Endothelial cell (in vitro differentiated cells): ENCODE data around the gene MAML3. TPM values are rescaled to one million over a fixed set of nuclear protein-coding genes. Genes with fewer than 3 reads are reported as not detected.

Experiments used
- DNase-seq: peaks from one replicate; pipeline ENCODE4 v3.0.0; 2021; ENCODE audit warnings: low spot score
- H3K27ac Mint-ChIP-seq: one replicate; pipeline ENCODE4 v1.8.0; 2021; ENCODE audit warnings: mixed read lengths, inconsistent platforms; ENCODE audit not compliant: unreplicated experiment
- H3K27me3 Mint-ChIP-seq: one replicate; pipeline ENCODE4 v1.8.0; 2021; ENCODE audit warnings: mild to moderate bottlenecking, moderate library complexity, mixed read lengths, inconsistent platforms; ENCODE audit not compliant: unreplicated experiment
- H3K36me3 Mint-ChIP-seq: one replicate; pipeline ENCODE4 v1.8.0; 2021; ENCODE audit warnings: mild to moderate bottlenecking, low read depth, mixed read lengths, inconsistent platforms; ENCODE audit not compliant: unreplicated experiment
- H3K4me1 Mint-ChIP-seq: one replicate; pipeline ENCODE4 v1.8.0; 2021; ENCODE audit warnings: mild to moderate bottlenecking, mixed read lengths, inconsistent platforms; ENCODE audit not compliant: unreplicated experiment
- H3K4me3 Mint-ChIP-seq: one replicate; pipeline ENCODE4 v1.8.0; 2021; ENCODE audit warnings: mild to moderate bottlenecking, mixed read lengths, inconsistent platforms; ENCODE audit not compliant: unreplicated experiment
- H3K9me3 Mint-ChIP-seq: one replicate; pipeline ENCODE4 v1.8.0; 2021; ENCODE audit warnings: mixed read lengths, inconsistent platforms; ENCODE audit not compliant: unreplicated experiment
- total RNA-seq: library from RNA; stranded (reverse); fragmentation: NEBNext Ultra II Directional; extraction: Animal tissue kit (Norgen Biotek cat#: 25700); gene quantifications from one replicate; pipeline ENCODE4 v1.2.1, GENCODE V29; 2021; ENCODE audit not compliant: unreplicated experiment
- TF ChIP-seq, protein P1 (sequence below): fragments of 200-600 bp; sonication (generic); IDR thresholded peaks from one replicate; pipeline ENCODE4 v1.5.0; 2021; ENCODE audit warnings: antibody characterized with exemption; ENCODE audit not compliant: unreplicated experiment

The MAML3 gene
- total RNA-seq, 1 donor from 2014 or later = 31.0 TPM

GRCh38 chr4:139957986-139958738, 195.8 kb downstream of the MAML3 start:
- H3K4me1 Mint-ChIP-seq = peaks cover 20% of the 10 kb centered on the region
- DNase-seq = no peak
- TF ChIP-seq, protein P1, sequence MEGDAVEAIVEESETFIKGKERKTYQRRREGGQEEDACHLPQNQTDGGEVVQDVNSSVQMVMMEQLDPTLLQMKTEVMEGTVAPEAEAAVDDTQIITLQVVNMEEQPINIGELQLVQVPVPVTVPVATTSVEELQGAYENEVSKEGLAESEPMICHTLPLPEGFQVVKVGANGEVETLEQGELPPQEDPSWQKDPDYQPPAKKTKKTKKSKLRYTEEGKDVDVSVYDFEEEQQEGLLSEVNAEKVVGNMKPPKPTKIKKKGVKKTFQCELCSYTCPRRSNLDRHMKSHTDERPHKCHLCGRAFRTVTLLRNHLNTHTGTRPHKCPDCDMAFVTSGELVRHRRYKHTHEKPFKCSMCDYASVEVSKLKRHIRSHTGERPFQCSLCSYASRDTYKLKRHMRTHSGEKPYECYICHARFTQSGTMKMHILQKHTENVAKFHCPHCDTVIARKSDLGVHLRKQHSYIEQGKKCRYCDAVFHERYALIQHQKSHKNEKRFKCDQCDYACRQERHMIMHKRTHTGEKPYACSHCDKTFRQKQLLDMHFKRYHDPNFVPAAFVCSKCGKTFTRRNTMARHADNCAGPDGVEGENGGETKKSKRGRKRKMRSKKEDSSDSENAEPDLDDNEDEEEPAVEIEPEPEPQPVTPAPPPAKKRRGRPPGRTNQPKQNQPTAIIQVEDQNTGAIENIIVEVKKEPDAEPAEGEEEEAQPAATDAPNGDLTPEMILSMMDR = no peak
- peaks cover 2% of the 10 kb centered on the region for H3K27me3 Mint-ChIP-seq
- H3K9me3 Mint-ChIP-seq = no peaks in the 10 kb centered on the region
- no peak overlapping the region for H3K27ac Mint-ChIP-seq
- H3K4me3 Mint-ChIP-seq = no peak overlapping the region
- no peaks in the 10 kb centered on the region for H3K36me3 Mint-ChIP-seq

- no peak overlapping the region for H3K4me3 Mint-ChIP-seq
- no peak overlapping the region for H3K27ac Mint-ChIP-seq
- H3K4me1 Mint-ChIP-seq = peaks cover 20% of the 10 kb centered on the region
- TF ChIP-seq, protein P1 = no peak
- no peaks in the 10 kb centered on the region for H3K36me3 Mint-ChIP-seq
- H3K27me3 Mint-ChIP-seq = peaks cover 2% of the 10 kb centered on the region
- no peaks in the 10 kb centered on the region for H3K9me3 Mint-ChIP-seq
- DNase-seq = no peak
Measured at GRCh38 chr4:139957065-139957464, 196.9 kb downstream of the MAML3 start.

DNA sequence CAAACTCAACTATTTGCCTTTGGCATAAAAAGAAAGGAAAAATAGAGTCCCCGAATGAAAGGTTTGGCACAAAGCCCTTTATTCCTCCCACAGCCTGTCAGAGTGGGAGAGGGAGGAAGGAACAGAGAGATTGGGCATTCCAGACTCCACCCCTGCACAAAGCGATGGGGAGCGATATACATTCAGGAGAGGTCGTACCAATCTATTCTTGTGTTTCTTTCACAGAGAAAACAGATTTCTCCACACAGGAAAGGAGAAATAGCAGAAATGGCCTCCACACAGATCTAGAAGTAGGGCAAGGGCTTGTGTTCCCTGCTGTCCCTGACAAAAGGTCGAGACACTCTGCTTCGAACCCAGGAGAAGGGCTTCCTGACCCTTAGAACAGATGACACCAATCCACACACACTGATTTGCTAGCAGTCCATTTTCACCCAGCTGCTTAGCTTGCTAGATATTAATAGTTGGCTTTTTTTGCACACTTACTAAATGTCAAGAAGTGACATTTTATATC, 197.4 kb downstream of the MAML3 start:
- DNase-seq = no peak
- Mint-ChIP-seq H3K36me3 (no peaks in the 10 kb centered on the region), H3K4me1 (peaks cover 19% of the 10 kb centered on the region), H3K4me3 (no peak overlapping the region), H3K27me3 (peaks cover 2% of the 10 kb centered on the region), H3K27ac (no peak overlapping the region), H3K9me3 (no peaks in the 10 kb centered on the region)
- TF ChIP-seq, protein P1 = no peak

DNA sequence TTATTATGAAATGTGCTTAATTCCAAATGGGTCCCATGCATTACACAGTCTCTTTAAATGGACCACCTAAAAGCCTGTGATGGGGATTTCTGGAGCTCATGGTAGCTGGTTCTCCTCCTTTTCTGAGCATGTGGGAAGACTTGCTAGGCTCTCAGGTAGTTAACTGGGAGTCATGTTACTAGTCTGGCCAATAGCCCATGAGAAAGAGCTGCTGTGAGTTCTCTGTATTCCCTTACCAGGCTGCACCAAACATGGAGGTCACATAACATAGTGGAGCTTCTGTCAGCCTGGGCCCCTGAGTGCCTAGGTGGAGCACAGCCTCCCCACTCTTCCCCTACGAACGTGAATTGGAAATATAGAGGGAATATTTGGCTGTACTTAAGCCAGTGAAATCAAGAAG, 198.4 kb downstream of the MAML3 start:
- Mint-ChIP-seq H3K27ac (no peak overlapping the region), H3K27me3 (no peaks in the 10 kb centered on the region), H3K4me1 (peaks cover 11% of the 10 kb centered on the region), H3K4me3 (no peak overlapping the region), H3K36me3 (peaks cover 6% of the 10 kb centered on the region), H3K9me3 (no peaks in the 10 kb centered on the region)
- DNase-seq = no peak
- TF ChIP-seq, protein P1 = no peak

GRCh38 chr4:139954512-139954911, 199.5 kb downstream of the MAML3 start:
- DNase-seq = no peak
- Mint-ChIP-seq H3K4me3 (no peak overlapping the region), H3K27me3 (no peaks in the 10 kb centered on the region), H3K27ac (no peak overlapping the region), H3K9me3 (no peaks in the 10 kb centered on the region), H3K4me1 (peaks cover 9% of the 10 kb centered on the region), H3K36me3 (peaks cover 12% of the 10 kb centered on the region)
- TF ChIP-seq, protein P1 = no peak
